HG03442 (cell line): ENCODE results near the gene TMEM191C.
A peak's percentile ranks its signal among the peaks of the same experiment; 100 is the strongest.
"Not testable (repeated sequence)": the region's sequence is repeated elsewhere in the genome, so short reads cannot be mapped to it uniquely, and the experiment has no call there.

ENCODE experiments used
- ATAC-seq: cut with Tn5 transposase; IDR thresholded peaks from one replicate; pipeline ENCODE4 v1.9.1; 2021; ENCODE audit warnings: mild to moderate bottlenecking, moderate library complexity; ENCODE audit not compliant: unreplicated experiment

Gene TMEM191C

DNA sequence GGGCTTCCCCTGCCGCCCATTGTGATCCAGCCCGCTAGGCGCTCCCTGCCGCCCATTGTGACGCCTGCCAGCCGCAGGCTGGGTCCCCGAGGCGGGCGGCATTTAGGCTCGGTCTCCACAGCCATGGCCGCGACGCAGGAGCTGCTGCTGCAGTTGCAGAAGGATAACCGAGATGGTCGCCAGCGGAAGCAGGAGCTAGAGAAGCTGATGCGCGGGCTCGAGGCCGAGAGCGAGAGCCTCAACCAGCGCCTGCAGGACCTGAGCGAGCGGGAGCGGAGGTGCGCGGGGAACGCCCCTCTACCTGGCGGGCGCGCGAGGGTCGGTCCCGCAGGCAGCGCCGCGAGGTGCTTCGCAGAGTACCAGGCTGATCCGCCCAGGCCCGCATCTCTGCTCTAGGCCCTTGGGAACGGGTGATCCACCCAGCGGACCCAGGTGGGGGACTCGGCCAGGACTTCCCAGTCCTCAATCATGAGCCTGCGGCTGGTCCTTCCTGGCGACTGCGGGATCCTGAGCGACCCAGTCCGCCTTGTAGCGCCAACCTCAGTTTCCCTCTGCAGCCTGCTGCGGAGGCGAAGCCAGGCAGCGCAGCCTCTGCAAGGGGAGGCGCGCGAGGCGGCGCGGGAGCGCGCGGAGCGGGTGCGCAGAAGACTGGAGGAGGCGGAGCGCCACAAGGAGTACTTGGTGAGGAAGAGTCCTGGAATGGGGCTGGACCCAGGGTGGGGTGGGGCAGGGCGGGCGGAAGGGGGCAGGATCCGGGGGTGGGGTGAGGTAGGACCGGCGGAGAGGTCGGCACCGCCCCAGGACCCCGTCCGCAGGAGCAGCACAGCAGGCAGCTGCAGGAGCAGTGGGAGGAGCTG, at the start of gene TMEM191C:
Gene TMEM191C, plus strand, starts transcription at position 51 of the 857 bp plus-strand sequence. Its CDS starts 73 bp downstream, at position 124.
- ATAC-seq, result not testable (repeated sequence)

DNA sequence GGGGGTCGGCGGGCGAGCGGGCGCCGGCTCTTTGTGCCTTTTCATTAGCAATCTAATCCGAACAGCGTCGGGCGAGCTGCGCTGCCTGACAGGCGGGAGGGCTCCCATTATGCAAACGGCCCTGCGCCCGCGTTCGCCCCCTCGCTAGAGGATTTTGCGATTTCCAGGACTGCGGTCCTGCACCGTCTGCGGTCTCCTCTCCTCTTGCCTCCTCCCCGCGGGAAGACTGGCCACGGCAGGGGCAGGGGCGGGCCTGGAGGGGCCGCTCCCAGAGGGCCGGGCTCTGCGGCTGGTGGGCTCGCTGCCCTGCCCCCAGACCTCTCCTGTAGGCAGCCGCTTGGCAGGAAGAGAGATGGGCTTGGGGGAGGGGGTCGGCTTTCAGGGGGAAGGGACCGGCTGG, 49.3 kb upstream of the TMEM191C start:
- ATAC-seq, result peak; percentile 32

DNA sequence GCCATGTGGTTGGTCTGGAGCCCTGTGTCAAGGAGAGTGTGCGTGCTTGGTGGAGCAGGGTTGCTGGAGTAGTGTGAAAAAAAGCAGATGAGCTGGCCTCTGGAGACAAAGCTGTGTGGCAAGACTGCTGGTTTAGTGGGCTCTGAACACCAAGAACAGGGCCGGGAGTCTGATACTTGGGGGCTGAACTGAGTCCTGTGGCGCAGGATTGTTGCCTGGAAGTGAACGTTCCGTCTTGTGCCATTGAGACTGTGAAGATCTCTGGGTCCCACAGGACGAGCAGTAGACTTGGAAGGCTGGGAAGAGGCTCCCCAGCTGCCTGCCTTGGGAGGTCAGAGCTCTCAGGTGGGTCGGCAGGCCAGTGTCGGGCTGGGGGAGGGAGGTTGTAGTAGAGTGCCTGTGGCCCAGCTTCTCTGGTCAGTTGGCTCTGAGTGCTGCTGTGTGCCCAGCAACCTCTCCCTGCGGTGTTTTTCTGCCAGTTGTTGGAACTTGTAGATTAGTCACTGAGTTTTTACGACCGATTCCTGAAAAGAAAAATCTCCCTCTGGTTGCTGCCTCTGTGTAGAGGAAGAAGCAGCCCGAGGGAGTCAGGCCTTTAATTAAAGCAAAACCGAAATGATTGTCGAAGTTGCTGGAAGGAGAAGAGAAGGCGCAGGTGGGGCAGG, 48.1 kb upstream of the TMEM191C start:
- not testable (repeated sequence) for ATAC-seq

DNA sequence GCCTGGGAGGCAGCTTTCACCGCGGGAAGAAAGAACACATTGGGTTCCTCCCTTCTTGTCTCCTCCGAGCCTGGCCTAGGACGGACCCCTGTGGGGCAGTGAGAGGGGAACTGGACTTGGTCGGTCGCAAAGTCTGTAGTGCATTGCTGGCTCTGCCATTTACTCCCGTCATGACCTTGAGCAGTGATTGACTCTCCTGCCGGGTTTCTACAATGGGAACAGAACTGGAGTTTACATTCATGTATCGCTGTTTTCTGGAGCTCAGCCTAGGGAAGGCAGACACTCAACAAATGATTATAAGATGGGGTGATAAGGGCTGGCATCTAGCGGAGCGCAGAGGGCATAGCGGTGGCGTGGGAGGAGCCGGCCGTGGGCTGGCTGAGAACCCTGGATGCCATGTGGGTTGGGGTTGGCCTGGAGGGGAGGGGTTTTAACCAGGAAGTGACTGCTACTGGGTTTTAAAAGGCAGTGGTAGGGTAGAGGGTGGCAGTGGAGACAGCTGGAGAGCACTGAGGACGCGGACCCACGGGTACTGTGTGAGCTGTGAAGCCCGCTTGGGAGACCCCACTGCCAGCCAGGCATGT, 46.9 kb upstream of the TMEM191C start:
- ATAC-seq, result not testable (repeated sequence)

DNA sequence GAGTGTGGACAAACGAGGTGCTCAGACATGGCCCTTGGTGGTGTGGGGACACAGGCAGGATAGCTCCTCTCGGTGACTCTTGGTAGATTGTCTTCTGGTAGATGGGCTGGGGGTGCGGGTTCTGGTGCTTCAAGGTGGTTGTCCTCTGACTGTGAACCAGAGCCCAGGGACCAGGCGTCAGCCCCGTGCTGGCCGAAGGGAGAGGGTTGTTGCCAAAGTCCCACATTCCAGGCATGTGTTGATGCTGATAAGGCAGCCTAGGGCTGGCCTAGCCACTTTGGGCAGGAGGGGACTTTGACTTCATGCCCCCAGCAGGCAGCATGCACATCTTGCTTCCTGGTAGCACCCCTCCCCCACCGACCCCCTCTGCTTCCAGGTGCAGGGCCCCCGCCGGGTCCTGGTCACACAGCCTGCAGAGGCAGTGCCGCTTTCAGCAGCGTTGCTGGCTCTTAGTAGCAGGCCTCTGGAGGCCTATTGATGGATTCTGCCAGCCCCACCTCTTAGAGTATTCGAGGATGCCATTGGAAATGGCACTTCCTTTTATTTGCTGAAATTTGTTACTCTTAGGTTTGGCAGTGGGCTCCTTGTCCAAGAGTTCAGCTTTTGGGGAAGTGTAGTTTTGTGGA, 43.0 kb upstream of the TMEM191C start:
- not testable (repeated sequence) for ATAC-seq

DNA sequence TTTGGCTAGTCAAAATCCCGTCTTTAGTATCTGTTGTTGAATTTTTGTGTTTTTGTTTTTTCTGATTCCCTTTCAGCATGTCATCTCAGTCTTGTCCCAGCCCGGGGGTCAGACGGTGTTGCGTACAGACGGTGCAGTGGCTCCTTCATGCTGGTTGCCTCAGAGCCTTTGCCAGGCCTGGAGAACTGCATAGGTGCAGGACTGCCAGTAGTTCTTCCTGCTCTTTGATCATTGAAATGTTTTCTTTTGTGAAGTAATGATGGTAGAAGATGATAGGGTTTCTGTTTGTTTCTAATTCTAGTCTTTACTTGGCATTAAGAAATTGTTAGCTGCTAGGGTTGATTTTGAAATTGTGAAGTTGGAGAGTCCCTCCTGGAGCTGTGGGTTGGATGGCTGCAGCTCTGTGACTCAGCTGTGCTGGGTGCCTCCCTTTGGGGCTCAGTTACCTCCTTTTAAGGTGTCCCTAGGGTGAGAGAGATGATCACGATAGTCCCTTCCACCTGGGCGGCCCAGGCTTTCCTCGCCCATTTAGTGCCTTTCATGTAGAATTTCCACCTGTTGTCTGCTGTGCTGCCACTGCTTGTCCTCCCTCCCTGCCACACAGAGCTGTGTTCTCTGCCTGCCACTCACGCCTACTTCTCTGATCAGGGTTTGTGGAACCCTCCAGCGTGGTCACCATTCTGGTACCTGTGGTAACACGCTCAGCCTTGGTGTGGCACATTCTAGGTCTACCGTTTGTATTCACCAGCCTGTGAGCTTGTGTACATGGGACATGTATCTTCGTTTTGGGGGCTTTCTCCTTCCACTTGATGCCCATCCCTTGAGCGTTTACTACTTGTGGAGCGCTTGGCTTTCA, 32.6 kb upstream of the TMEM191C start:
- not testable (repeated sequence) for ATAC-seq

DNA sequence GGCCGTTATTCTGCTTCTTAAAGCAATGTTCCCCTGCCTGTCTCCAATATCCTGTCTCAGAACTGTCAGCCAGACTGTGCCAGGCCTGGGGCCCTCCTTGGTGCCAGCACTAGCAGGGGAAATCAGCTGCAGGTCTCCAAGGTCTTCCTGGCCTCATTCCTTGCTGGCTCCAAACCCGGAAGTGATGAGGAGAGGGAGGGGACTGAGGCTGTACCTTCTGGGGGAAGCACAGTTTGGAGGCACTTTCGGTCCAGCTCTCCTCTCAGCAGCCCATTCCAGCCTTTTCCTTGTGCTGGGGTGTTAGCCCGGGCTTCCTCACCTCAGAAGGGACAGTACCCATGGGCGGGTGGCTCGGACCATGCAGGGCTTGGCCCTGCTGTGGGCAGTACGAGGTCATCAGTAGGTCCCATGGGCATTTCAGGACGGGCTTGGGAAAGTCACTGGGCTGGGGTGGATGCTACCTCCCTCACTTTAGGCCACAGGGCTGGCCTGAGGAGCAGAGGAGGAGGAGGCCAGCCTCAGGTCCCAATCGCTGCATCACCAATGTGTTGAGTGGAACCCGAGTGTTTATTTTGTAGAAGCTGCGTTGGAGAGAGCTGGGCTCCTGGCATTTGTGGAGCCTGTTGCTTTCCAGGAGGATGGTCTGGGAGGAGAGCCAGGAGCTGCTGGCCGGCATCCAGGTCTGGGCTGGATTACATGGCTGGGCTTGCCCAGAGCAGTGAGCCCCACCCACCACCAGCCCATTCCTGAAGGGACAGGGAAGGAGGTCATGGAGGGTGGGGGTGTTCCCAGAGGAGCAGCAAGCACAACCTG, 31.0 kb upstream of the TMEM191C start:
- ATAC-seq, result not testable (repeated sequence)

DNA sequence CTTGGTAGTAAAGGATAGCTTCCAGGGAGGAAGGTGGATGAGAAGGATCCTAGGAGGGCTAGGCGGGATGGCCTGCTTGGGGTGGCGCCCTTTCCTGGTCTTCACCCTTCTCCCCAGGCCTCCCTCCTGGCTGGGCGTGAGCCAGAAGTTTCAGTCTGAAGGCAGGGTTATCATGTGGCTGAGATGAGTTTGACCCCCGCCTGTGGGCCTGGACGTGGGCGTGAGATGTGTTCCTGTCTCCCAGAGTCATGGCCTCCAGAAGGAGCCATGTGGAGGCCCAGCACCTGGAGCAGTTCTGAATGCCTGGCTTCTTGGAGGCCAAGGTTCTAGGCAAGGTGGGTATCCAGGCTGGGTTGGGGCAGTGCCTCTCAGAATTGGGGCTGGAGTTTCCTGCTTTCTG, 29.2 kb upstream of the TMEM191C start:
- ATAC-seq, result not testable (repeated sequence)

DNA sequence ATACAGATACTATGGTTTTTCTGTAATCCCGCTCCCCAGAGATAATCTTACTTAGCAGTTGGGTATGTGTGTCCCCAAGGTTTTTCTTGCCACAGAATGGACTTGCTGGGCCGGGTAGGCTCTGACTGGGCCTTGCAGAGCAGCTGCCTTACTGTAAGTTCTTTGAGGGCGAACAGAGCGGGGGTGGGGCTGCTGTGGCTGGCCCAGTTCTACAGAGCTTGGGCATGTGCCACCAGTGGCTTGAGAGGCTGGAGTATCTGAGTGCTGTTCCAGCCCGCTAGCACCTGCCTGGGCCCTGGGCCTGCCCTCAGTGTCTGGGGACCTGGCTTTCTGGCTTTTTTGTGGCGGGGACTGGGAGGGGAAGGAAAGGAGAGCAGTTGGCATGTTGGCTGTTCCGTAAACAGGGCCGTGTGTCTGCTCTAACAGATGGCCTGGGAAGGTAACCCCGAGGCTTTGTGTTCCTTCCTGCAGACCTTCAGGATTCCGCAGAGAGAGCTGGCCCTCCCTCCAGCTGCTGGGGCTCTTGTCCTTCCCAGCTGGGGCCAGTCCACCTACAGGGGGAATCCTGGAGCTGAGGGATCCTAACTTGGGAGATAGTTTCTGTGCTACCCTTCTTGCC, 27.1 kb upstream of the TMEM191C start:
- ATAC-seq, result not testable (repeated sequence)

DNA sequence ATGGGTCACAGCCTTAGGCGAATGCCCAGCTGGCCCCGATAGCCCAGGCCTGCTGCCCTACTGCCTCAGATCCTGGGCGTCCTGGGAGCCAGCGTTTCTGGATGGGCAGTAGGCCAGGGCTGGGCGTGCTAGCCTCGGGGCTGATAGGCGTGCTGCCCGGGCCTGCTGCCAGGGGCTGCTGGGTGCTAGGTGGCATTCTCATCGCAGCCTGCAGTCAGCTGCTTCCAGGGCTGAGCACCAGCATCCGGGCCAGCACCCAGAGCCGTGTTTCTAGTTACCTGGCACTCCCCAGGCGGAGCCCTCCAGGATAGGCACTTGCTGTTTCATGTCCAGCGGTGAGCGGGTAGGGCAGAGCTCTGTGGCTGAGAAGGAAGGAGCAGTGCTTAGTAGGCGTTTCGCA, 26.5 kb upstream of the TMEM191C start:
- ATAC-seq, result not testable (repeated sequence)

DNA sequence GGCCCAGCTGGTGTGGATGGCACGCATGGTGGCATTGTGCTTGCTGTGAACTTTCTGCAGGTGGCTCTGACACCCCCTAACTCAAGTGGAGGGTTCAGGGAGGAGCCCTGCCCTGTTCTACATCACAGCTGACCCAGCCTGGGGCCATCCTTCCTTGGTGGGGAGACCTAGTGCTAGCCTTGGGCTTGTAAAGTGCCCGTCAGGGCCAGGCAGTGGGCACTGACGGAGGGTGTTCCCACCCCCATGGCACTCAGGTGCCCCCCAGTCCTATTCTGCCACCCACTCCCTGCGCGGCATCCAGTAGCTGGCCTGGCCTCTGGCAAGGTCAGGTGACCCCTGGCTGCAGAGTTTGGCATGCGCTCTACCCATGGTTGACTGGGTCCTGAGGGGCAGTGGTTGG, 26.0 kb upstream of the TMEM191C start:
- ATAC-seq, result not testable (repeated sequence)

DNA sequence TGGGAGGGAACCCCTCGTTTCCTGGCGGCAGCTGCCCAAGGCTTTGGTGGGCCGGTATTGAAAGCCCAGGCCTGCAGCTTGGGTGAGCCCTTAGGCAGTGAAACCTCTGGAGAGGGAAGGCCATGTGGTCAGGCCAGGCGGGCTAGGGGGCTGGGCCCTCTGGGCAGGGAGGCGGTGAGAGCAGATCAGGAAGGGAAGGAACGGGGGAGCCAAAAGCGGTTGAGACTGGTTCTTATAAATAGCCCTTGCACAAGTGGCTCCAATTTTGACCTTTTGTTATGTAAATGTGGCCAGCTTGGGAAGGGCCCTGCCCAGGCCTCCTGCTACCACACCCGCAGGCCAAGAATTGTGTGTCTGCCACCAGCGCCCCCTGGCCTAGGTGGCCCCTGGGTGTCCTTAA, 25.1 kb upstream of the TMEM191C start:
- ATAC-seq, result not testable (repeated sequence)

DNA sequence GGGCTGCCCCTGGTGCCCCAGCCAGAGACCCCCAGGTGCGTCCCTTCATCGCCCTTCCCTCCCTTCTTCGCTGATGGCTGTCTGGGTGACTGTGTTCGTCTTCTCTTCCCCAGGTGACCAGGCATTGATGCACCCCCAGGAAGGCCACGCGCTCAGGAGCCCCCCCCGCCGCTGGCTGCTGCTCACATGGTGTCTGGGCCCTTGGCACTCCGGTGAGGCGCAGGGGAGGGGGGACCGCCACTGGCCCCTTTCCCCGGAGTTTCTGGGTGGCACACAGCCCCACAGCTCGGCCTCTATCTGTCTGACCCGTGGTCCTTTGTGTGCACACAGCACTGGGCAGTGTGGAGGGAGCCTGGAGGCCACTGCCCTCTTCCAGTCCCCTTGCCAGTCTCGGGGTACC, 24.5 kb upstream of the TMEM191C start:
- ATAC-seq, result not testable (repeated sequence)

DNA sequence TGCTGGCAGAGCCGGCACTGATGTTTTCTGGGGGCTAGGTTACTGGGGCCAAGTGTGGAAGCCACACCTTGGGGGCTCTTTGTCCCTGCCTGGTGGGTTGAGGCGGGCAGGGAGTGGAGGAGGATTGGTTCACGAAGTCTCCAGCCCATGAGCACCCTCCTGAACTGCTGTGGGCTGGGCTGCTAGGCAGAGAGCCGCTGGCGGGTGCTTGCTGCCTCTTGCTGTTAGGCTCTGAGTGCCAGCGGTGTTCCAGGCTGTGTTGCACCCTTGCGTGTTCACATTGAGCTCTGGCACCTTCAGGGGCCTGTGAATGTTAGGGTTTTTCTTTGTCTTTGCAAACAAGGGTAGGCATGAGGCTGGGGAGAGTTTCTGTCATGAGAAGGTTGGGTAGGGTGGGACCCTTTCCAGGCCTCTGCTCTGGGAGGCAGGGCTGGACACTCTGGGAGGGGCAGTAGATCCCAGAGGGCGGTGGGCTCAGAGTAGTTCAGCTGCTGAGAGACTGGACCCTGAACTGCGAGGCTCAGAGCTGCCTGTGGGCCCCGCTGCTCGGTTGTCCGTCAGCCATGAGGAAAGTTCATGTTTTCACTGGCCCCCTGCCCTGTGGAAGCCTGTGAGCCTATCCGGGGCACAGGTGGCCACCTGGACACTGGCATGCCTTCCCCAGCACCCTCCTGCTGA, 24.0 kb upstream of the TMEM191C start:
- no peak for ATAC-seq

DNA sequence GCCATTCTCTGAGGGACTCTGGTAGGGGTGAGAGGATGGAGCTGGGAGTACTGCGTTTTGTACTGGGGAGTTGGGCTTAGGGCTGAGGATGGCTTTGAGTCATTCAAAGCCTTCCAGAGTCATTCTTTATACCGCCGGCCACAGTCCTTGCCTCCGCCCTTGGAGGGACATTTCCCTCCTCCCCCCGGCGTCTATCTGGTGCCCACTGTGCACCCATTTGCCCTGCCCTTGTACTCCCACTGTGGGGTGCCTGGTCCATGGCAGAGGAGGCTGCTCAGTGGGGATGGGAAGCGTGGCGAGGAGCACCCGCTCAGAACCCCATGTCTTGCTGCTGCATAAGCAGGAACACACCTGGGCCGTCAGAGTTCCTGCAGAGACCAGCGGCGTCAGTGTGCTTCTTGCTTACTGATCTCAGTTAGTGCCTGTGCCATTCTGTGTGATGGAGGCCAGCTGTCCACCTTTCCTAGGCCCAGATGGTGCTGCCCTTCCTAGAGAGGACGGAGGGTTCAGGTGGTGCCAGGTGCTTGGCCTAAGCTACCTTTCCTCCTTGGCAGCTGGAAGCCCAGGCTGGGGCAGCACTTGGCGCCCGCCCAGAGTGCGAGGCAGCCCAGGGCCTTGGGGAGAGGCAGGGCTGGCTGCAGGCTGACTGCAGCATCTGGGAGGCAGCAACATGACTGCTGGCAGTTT, 23.3 kb upstream of the TMEM191C start:
- no peak for ATAC-seq

DNA sequence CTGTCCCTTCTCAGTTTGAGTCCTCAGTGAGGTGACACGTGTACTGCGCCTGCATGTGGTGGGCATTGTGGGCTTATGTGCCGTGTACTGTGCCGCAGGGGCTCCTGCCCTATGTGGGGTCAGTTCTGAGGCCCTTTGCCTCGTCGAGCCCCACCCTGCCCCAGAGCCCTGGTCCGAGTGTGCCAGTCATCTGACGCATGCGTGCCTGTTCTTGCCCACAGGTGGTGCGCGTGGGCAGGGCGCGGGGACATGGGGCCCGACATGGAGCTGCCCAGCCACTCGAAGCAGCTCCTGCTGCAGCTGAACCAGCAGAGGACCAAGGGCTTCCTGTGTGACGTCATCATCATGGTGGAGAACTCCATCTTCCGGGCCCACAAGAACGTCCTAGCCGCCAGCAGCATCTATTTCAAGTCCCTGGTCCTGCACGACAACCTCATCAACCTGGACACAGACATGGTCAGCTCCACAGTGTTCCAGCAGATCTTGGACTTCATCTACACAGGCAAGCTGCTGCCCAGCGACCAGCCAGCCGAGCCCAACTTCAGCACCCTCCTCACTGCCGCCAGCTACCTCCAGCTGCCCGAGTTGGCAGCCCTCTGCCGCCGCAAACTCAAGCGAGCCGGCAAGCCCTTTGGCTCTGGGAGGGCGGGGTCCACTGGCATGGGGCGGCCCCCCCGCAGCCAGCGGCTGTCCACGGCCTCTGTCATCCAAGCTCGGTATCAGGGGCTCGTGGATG, 22.3 kb upstream of the TMEM191C start:
- no peak for ATAC-seq

DNA sequence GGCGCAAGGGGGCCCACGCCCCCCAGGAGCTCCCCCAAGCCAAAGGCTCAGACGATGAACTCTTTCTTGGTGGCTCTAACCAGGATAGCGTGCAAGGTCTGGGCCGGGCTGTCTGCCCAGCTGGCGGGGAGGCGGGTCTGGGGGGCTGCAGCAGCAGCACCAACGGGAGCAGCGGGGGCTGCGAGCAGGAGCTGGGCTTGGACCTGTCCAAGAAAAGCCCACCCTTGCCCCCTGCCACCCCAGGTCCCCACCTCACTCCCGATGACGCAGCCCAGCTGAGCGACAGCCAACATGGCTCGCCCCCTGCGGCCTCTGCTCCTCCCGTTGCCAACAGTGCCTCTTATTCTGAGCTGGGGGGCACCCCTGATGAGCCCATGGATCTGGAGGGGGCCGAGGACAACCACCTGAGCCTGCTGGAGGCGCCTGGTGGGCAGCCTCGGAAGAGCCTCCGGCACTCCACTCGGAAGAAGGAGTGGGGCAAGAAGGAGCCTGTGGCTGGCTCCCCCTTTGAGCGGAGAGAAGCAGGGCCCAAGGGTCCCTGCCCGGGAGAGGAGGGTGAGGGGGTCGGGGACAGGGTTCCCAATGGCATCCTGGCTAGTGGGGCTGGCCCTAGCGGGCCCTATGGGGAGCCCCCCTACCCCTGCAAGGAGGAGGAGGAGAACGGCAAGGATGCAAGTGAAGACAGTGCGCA, 21.6 kb upstream of the TMEM191C start:
- no peak for ATAC-seq
